GM12892 (cell line): ENCODE measurements around the gene TTYH3.

Experiments used
- POLR2A ChIP-seq: IDR thresholded peaks from 2 replicates; pipeline ENCODE4 v1.6.1; 2011; ENCODE audit warnings: low read depth, low read length, control low read depth
- POLR2AphosphoS5 ChIP-seq: IDR thresholded peaks from 2 replicates; pipeline ENCODE4 v1.6.1; 2011; ENCODE audit warnings: low read depth, low read length, control low read depth
- TAF1 ChIP-seq: IDR thresholded peaks from 2 replicates; pipeline ENCODE4 v1.6.1; 2011; ENCODE audit warnings: low read depth, mild to moderate bottlenecking, control low read depth, low read length, borderline replicate concordance

GRCh38 chr7:2598154-2598823 is 33.5 kb upstream of the TTYH3 start:
- TF ChIP-seq POLR2A (no peak), POLR2AphosphoS5 (no peak), TAF1 (no peak)
